BE2C (cell line): ENCODE data around the gene S100A3.
"Not testable (repeated sequence)": the region's sequence is repeated elsewhere in the genome, so short reads cannot be mapped to it uniquely, and the experiment has no call there.

Experiments used
- DNase-seq: peaks from one replicate; pipeline ENCODE4 v3.0.0-alpha.2; 2020
- H3K27me3 ChIP-seq: fragments of 250-450 bp; sonication (Bioruptor Pico); 2 replicates; pipeline ENCODE4 v1.5.1; 2020; ENCODE audit warnings: mild to moderate bottlenecking
- H3K36me3 ChIP-seq: fragments of 250-450 bp; sonication (Bioruptor Pico); 2 replicates; pipeline ENCODE4 v1.5.1; 2020; ENCODE audit warnings: mild to moderate bottlenecking
- H3K4me1 ChIP-seq: fragments of 250-450 bp; sonication (Bioruptor Pico); 2 replicates; pipeline ENCODE4 v1.5.1; 2020
- H3K4me3 ChIP-seq: 2 replicates; pipeline ENCODE4 v1.5.1; 2011; ENCODE audit warnings: low read depth, low read length
- H3K9me3 ChIP-seq: fragments of 250-450 bp; sonication (Bioruptor Pico); 2 replicates; pipeline ENCODE4 v1.5.1; 2020
- CTCF ChIP-seq: IDR thresholded peaks from 2 replicates; pipeline ENCODE4 v1.5.1; 2012; ENCODE audit warnings: mild to moderate bottlenecking, low read depth, low read length

S100A3 gene

GRCh38 chr1:153578490-153578889, 29.4 kb upstream of the S100A3 start:
- no peaks in the 10 kb centered on the region for H3K27me3 ChIP-seq
- no peak for TF ChIP-seq CTCF
- H3K4me3 ChIP-seq, result no peak overlapping the region
- H3K36me3 ChIP-seq, result no peaks in the 10 kb centered on the region
- H3K9me3 ChIP-seq, result no peaks in the 10 kb centered on the region
- no peak for DNase-seq
- no peaks in the 10 kb centered on the region for H3K4me1 ChIP-seq

GRCh38 chr1:153577624-153578051, 28.6 kb upstream of the S100A3 start:
- DNase-seq, result no peak
- no peak for TF ChIP-seq CTCF
- Histone ChIP-seq H3K9me3 (no peaks in the 10 kb centered on the region), H3K27me3 (no peaks in the 10 kb centered on the region), H3K36me3 (no peaks in the 10 kb centered on the region), H3K4me1 (peaks cover 4% of the 10 kb centered on the region; the same call in 1 of the 2 replicates), H3K4me3 (no peak overlapping the region)

GRCh38 chr1:153577138-153577537, 28.1 kb upstream of the S100A3 start:
- Histone ChIP-seq H3K4me1 (peaks cover 4% of the 10 kb centered on the region; the same call in 1 of the 2 replicates), H3K9me3 (no peaks in the 10 kb centered on the region), H3K36me3 (no peaks in the 10 kb centered on the region), H3K27me3 (no peaks in the 10 kb centered on the region), H3K4me3 (no peak overlapping the region)
- no peak for TF ChIP-seq CTCF
- DNase-seq, result no peak

- H3K9me3 ChIP-seq, H3K27me3 ChIP-seq, H3K4me1 ChIP-seq: not testable (repeated sequence)
Observed at GRCh38 chr1:153575497-153575896, 26.4 kb upstream of the S100A3 start.

GRCh38 chr1:153575081-153575491, 26.0 kb upstream of the S100A3 start:
- H3K9me3 ChIP-seq, H3K4me3 ChIP-seq, H3K36me3 ChIP-seq, DNase-seq, H3K4me1 ChIP-seq, H3K27me3 ChIP-seq: not testable (repeated sequence)

More at GRCh38 chr1:153575497-153575896, 26.4 kb upstream of the S100A3 start:
- H3K36me3 ChIP-seq, DNase-seq, H3K4me3 ChIP-seq: not testable (repeated sequence)

- Histone ChIP-seq H3K4me3 (no peak overlapping the region), H3K36me3 (no peaks in the 10 kb centered on the region), H3K9me3 (no peaks in the 10 kb centered on the region), H3K27me3 (no peaks in the 10 kb centered on the region), H3K4me1 (peaks cover 11% of the 10 kb centered on the region)
- DNase-seq, result no peak
- TF ChIP-seq CTCF, result no peak
Observed at GRCh38 chr1:153573351-153573750, 24.3 kb upstream of the S100A3 start.

- peak; percentile 91 for TF ChIP-seq CTCF
- H3K4me1 ChIP-seq, result peaks cover 18% of the 10 kb centered on the region
- H3K9me3 ChIP-seq, result no peaks in the 10 kb centered on the region
- H3K36me3 ChIP-seq, result no peaks in the 10 kb centered on the region
- H3K4me3 ChIP-seq, result no peak overlapping the region
- DNase-seq, result peak; percentile 79
- H3K27me3 ChIP-seq, result no peaks in the 10 kb centered on the region
Observed at GRCh38 chr1:153572569-153573015, 23.5 kb upstream of the S100A3 start.
